Measurements from ENCODE around the gene C20orf173.

DNA sequence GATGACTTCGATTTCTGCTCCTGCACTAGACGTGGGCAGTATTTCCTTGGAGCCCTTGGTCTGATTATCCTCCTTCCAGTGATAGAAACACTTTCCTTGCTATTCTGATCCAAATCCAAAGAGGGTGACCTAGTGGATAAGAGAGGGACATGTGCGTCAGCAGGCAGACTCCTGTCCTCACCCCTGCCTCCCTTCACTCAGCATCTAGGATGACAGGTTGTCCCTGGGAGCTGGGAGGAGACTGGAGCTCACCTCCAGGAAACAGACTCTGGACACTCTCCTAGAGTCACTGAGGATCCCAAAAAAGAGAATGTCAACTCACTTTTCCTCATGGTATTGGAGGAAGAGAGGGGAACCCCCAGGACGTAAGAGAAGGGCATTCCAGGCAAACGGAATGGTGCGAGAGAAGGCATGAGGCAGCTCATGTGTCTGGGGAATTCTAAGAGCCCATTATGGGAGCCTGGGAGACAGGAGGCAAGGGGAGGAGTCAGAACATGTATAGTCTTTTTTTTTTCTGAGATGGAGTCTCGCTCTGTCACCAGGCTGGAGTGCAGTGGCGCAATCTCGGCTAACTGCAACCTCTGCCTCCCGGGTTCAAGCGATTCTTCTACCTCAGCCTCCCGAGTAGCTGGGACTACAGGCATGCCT is 2.2 kb downstream of the C20orf173 start:
- TF ChIP-seq, protein P1, sequence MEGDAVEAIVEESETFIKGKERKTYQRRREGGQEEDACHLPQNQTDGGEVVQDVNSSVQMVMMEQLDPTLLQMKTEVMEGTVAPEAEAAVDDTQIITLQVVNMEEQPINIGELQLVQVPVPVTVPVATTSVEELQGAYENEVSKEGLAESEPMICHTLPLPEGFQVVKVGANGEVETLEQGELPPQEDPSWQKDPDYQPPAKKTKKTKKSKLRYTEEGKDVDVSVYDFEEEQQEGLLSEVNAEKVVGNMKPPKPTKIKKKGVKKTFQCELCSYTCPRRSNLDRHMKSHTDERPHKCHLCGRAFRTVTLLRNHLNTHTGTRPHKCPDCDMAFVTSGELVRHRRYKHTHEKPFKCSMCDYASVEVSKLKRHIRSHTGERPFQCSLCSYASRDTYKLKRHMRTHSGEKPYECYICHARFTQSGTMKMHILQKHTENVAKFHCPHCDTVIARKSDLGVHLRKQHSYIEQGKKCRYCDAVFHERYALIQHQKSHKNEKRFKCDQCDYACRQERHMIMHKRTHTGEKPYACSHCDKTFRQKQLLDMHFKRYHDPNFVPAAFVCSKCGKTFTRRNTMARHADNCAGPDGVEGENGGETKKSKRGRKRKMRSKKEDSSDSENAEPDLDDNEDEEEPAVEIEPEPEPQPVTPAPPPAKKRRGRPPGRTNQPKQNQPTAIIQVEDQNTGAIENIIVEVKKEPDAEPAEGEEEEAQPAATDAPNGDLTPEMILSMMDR (IDR thresholded peaks at IDR 0.05): no peak
- no peak for TF ChIP-seq EZH2 (IDR thresholded peaks at IDR 0.05)
